ENCODE results near the gene BMP8A.

- TF ChIP-seq CTCF (IDR thresholded peaks at IDR 0.05; ENCODE audit: control extremely low read depth in 1 of 3, insufficient read depth in 1 of 3, low read depth in 1 of 3, low read length in 3 of 3) (no peak), PHF8 (conservative IDR thresholded peaks at IDR 0.05; ENCODE audit: low read depth, low read length) (no peak)
Observed at GRCh38 chr1:39499668-39500067, 8.2 kb downstream of the BMP8A start.

All from H1 (cell line).